ENCODE results near the gene SNRK. TPM values are rescaled to one million over a fixed set of nuclear protein-coding genes. Genes with fewer than 3 reads are reported as not detected.

Gene SNRK
- total RNA-seq, 2 donors from 2014 or later, result 19.4 TPM

GRCh38 chr3:43344520-43344919 lies 58.2 kb downstream of the SNRK start:
- H3K9me3 Mint-ChIP-seq, result no peaks in the 10 kb centered on the region

GRCh38 chr3:43345246-43345645 lies 58.9 kb downstream of the SNRK start:
- Mint-ChIP-seq H3K4me1 (no peaks in the 10 kb centered on the region), H3K27ac (no peak overlapping the region), H3K36me3 (ENCODE audit: low read depth) (peaks cover 68% of the 10 kb centered on the region)

More at GRCh38 chr3:43344520-43344919, 58.2 kb downstream of the SNRK start:
- Histone ChIP-seq H3K27ac (ENCODE audit: low read depth, low read length) (no peak overlapping the region), H3K27me3 (ENCODE audit: control insufficient read depth, insufficient read depth, low read length, poor library complexity, severe bottlenecking) (no peaks in the 10 kb centered on the region), H3K36me3 (ENCODE audit: control insufficient read depth, insufficient read depth, low read length) (peaks cover 72% of the 10 kb centered on the region), H3K9ac (ENCODE audit: extremely low read depth, low read length, poor library complexity, severe bottlenecking) (no peak overlapping the region), H3K4me1 (ENCODE audit: control insufficient read depth, insufficient read depth, low read length) (no peaks in the 10 kb centered on the region), H3K4me3 (ENCODE audit: low read length) (no peak overlapping the region), H3K9me3 (ENCODE audit: control insufficient read depth, low read length) (peaks cover under 1% of the 10 kb centered on the region)
- no peaks in the 10 kb centered on the region for H3K27me3 Mint-ChIP-seq (ENCODE audit: insufficient read depth)
- no peak for DNase-seq
- H3K4me3 Mint-ChIP-seq, result no peak overlapping the region
- peaks cover 71% of the 10 kb centered on the region for H3K36me3 Mint-ChIP-seq (ENCODE audit: low read depth)
- 100% methylated on average over 3 of the region's 3 CpGs for WGBS, 2 experiments (ENCODE audit: insufficient coverage in 1 of 2, insufficient read length in 1 of 2)
- no peak overlapping the region for H3K27ac Mint-ChIP-seq
- H3K4me1 Mint-ChIP-seq, result no peaks in the 10 kb centered on the region
- no peak for TF ChIP-seq CTCF (conservative IDR thresholded peaks at IDR 0.05)

GRCh38 chr3:43345877-43346276 lies 59.5 kb downstream of the SNRK start:
- Histone ChIP-seq H3K9ac (ENCODE audit: extremely low read depth, low read length, poor library complexity, severe bottlenecking) (no peak overlapping the region), H3K9me3 (ENCODE audit: control insufficient read depth, low read length) (no peaks in the 10 kb centered on the region), H3K27ac (ENCODE audit: low read depth, low read length) (no peak overlapping the region), H3K27me3 (ENCODE audit: control insufficient read depth, insufficient read depth, low read length, poor library complexity, severe bottlenecking) (no peaks in the 10 kb centered on the region), H3K36me3 (ENCODE audit: control insufficient read depth, insufficient read depth, low read length) (peaks cover 69% of the 10 kb centered on the region), H3K4me3 (ENCODE audit: low read length) (no peak overlapping the region), H3K4me1 (ENCODE audit: control insufficient read depth, insufficient read depth, low read length) (no peaks in the 10 kb centered on the region)
- Mint-ChIP-seq H3K27me3 (ENCODE audit: insufficient read depth) (no peaks in the 10 kb centered on the region), H3K9me3 (no peaks in the 10 kb centered on the region), H3K36me3 (ENCODE audit: low read depth) (peaks cover 62% of the 10 kb centered on the region), H3K4me3 (no peak overlapping the region), H3K27ac (no peak overlapping the region), H3K4me1 (no peaks in the 10 kb centered on the region)
- 90 to 92% methylated on average over 4 to 6 of the region's 6 CpGs for WGBS, 2 experiments (ENCODE audit: insufficient coverage in 1 of 2, insufficient read length in 1 of 2)
- DNase-seq, result no peak
- TF ChIP-seq CTCF (conservative IDR thresholded peaks at IDR 0.05), result no peak

More at GRCh38 chr3:43345246-43345645, 58.9 kb downstream of the SNRK start:
- Histone ChIP-seq H3K9me3 (ENCODE audit: control insufficient read depth, low read length) (no peaks in the 10 kb centered on the region), H3K4me1 (ENCODE audit: control insufficient read depth, insufficient read depth, low read length) (no peaks in the 10 kb centered on the region), H3K27me3 (ENCODE audit: control insufficient read depth, insufficient read depth, low read length, poor library complexity, severe bottlenecking) (no peaks in the 10 kb centered on the region), H3K36me3 (ENCODE audit: control insufficient read depth, insufficient read depth, low read length) (peaks cover 75% of the 10 kb centered on the region), H3K27ac (ENCODE audit: low read depth, low read length) (no peak overlapping the region), H3K4me3 (ENCODE audit: low read length) (no peak overlapping the region), H3K9ac (ENCODE audit: extremely low read depth, low read length, poor library complexity, severe bottlenecking) (no peak overlapping the region)
- no peak for DNase-seq
- H3K4me3 Mint-ChIP-seq, result no peak overlapping the region
- 96 to 100% methylated on average over 4 of the region's 4 CpGs for WGBS, 2 experiments (ENCODE audit: insufficient coverage in 1 of 2, insufficient read length in 1 of 2)
- H3K9me3 Mint-ChIP-seq, result no peaks in the 10 kb centered on the region
- no peaks in the 10 kb centered on the region for H3K27me3 Mint-ChIP-seq (ENCODE audit: insufficient read depth)
- TF ChIP-seq CTCF (conservative IDR thresholded peaks at IDR 0.05), result no peak
